Measurements from ENCODE around the gene TMEM163.
A peak's percentile ranks its signal among the peaks of the same experiment; 100 is the strongest.

Gene TMEM163

DNA sequence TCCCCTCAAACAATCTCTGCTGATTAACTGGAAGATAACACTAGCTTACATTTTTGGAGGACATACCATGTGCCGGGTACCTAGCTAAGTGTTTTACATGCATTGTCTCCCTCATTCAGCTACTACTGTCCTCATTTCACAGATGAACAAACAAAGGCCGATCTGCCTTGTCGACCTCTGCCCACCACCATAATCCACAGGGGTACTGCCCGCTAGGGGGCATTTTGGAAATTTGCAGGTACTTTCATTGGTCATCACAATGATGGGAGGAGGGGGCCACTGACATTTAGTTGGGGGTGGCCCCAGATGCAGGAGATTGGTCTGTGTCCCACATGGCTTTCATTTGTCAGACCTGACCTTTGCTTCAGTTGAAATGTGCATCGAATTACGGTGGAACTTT, 3.9 kb upstream of the TMEM163 start:
- DNase-seq (ENCODE audit: low spot score) = no peak

DNA sequence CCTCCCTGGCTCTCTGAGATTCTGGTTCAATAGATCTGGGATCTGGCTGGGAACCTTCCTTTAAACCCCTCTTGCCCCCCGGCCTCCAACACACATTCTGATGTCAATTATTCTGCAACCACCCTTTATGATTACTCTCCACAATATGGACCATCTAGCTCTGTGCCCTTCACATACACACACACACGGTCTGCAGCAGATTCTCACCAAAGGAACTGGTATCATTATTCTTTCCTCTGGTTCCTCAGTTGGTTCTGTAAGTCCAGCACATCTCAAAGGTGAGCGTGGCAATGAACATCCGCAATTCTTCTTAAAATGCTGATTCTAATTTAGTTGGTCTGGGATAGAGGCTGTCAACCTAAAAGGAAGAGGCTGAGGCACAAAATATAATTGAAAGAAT, 2.8 kb upstream of the TMEM163 start:
- no peak for DNase-seq (ENCODE audit: low spot score)

DNA sequence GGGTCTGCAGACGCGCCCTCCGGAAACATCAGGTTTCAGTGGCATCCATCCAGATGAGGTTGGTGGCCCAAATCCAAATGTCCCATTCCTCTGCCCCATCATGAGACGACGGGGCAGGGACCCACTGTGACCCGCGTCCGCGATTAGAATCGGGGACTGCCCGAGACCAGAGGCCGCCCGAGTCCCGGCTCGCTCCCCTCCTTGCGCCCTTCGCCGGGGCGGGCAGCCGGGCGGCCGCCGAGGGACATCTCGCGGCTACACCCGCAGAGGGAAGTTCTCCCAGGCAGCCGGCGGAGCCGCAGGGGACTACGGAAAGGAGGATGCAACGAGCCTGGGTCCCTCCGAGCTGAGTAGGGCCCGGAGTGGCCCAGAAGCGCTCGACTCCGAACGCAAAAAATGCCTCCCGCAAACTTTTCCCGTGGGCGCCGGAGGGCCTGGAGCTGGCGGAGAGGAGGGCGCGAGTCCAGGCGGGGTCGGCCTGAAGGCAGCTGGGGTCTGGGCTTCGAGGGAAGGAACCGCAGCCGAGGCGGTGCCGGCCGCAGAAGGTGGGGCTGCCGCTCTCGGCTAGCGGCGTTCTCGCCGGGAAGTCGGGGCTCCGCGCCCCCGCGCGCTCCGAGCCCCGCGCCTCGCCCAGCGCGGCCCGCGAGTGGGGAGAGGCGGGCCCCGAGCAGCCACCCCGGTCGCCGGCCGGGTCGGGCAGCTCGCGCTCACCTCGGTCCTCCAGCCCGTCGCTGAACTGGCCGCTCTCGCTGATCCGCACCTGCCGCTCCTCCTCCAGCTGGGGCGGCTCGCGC, 580 bp downstream of the TMEM163 start:
- DNase-seq (ENCODE audit: low spot score) = no peak

DNA sequence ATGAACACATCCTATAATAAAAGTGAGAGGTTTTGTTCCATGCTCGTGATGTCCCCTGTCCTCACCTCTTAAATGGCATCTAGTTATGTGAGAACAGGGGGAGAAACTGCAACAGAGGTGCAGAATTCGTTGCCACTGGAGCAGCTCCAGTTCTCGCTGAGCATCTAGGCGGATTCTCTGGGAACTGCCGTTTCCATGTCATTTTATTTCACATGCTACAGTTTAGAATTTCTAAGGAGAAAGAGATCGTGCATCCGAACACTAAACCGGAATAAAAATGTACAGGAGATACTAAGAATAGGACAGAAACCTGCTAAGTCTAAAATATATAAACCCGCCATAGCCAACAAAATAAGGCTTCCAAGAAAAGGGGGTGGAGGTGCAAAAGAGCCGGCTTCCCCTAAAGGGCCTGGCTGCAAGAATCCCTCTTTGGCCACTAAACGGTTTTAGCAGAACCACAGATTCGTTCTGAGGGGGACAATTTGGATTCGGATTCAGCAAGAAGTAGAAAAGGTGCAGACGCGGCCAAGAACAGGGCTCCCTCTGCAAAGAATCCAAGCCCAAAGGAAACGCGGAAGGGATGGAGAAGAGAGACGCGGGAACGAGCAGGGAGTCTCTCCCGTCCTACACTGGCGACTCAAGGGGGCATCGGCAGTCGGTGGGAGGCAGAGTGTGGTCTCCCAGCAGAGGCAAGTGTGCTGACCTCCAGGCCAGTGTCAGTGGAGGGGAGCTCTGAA, 1.3 kb downstream of the TMEM163 start:
- no peak for DNase-seq (ENCODE audit: low spot score)

DNA sequence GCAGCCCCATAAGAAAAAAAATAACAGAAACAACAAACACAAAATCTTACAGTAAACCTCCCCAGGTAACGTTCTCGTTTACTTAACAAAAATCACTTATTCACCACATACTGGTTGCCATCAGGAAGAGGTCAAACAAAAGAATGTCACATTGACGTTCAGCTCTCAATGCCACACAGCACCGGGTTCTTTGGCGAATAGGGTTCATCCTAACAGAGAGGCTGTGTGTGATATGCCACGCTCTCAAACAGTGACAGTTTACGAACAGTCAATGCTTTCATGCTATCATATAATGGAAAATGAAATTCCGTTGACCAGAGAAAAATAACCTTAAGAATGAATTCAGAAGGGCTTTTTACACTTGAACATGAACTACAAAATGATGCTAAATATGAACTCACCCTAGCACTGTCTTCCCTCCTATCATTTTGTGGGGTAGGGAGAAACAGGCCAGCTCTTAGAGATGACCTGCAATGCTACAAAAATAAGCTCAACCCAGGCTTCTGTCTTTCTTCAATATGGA, 2.0 kb downstream of the TMEM163 start:
- DNase-seq (ENCODE audit: low spot score) = no peak

DNA sequence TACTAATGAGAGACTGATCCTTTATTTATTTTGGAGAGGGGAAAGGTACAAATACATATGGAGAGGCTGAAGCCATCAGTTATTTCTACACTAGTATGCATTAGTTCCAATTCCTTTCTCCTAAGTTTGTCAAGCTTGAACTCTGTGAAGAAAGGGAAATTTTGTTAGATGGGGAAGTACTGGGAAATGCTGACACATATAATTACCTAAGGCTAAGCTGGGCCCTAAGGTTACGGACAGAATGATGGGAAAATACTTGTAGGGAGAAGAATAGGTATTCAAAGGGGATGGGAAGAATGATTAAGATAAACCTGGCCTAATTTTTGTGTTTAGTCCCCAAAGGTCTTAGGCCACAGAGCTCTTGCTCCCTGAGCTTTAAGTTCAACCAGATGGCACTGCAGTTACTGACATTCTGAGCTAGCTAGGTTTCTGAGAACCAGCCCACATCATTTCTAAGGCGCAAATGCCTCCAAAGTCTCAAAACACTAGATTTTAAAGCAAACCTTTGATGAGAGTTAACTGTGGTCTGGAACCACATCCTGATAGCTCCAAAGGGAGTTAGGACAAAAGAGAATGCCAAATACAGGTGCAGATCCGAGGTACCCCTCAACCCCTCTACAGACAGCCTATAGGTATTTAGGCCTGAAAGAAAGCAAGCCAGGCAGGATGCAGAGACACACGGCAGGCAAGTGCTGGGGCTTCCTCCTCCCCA, 2.7 kb downstream of the TMEM163 start:
- no peak for DNase-seq (ENCODE audit: low spot score)

DNA sequence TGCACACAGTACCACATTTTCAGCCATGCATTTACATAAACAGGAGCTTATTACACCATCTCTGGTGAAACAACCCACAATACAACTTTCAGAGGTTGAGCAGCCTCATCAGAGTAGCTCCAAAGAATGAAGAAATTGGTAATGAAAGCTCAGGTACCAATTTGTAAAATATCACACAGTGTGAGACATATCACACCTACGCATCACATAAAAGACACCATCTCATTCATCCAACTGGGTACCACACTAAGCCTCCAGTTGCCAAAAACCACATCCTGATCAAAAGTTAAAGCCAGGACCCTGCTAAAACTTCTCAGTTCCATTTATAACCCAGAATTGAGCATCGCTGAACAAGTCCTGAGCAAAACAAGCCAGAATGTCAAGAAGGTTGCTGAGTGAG, 4.6 kb downstream of the TMEM163 start:
- no peak for DNase-seq (ENCODE audit: low spot score)

DNA sequence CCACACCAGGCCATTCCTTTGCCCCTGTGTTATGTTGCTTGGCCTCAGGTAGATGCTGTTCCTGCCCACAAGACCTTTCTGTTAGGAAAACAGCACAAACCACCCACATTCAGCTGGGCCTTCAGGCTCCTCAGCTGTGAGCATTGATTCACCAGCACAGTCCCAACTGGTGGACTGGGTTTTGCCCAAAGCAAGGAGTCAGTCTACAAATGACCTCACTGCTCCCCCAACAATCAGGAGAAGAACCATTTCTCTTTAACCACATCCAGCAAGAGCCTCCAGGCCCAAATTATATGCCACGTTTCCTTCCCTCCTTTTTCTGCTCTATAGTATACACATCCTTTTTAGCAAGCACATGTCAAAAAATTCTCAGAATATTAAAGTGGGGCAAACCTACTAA, 5.2 kb downstream of the TMEM163 start:
- DNase-seq (ENCODE audit: low spot score) = no peak

DNA sequence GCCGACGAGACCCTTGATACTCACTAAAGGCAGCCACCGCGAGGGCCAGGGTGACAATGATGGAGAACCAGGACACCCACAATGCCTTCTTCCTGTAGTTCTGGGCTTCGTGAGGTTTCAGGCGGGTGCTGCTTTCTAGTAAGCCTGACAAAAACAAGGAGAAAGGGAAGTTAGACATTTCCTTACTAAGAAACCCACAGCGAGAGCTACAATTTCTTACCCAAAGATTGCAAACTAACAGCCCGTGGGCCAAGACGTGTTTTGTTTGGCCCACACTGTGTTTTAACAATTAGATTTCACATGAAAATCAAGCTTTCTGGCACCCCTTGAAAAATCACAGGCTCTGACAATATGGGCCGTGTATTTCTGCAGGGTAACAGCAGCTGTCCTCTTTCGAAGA, 5.6 kb downstream of the TMEM163 start:
- DNase-seq (ENCODE audit: low spot score) = peak; percentile 36

DNA sequence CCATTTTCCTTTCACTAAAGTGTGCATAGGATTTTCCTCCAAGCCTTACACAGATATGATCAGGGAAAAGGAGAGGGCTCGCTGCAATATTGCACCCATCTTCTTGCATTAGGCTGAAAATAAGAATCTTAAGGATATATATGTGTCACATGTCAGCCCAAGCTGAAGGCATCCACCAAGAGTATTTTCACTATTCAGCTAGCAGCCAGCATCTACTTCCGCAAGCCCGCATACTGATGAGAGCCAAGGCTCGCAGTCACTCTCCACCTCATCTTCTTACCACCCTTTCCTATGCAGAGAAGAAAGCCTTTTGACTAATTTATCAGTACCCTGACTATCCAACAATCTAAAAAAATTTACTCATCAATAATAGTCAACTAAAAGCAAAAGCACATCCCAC, 6.1 kb downstream of the TMEM163 start:
- no peak for DNase-seq (ENCODE audit: low spot score)

DNA sequence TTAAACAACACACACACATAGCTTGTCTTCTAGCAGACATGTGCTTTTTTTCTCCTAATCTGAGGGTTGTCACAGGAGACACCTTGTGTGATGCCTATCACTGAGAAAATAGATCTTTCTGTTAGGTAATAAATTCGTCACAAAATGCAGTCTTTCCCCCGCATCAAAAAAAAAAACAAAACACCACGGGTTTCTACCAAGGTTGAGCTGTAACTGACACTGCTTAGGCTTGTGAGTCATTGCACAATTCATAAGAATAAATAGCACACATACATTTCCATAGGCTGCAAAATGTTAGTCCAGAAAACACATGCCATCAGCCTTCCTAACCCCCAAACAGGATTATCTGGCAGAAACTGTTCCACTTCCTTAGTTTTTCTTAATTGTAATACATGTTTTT, 6.5 kb downstream of the TMEM163 start:
- DNase-seq (ENCODE audit: low spot score) = no peak

DNA sequence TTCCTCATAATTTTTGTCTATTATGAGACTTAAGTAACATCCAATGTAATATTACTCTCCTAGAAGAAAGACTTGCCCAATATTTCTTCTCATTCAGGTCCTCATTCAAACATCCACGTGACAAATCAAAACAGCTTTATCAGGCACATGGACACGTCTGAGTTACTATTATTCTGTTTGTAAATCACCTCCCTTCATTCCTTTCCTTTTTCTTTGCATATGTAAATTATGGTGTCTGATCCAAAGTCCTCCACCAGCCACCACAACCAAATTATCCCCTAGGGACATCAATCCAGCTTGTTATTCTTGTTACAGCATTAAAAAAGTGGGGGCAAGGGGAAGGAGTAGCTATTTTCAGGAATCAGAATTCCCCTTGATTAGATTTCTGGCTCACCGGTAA, 7.1 kb downstream of the TMEM163 start:
- DNase-seq (ENCODE audit: low spot score) = no peak

DNA sequence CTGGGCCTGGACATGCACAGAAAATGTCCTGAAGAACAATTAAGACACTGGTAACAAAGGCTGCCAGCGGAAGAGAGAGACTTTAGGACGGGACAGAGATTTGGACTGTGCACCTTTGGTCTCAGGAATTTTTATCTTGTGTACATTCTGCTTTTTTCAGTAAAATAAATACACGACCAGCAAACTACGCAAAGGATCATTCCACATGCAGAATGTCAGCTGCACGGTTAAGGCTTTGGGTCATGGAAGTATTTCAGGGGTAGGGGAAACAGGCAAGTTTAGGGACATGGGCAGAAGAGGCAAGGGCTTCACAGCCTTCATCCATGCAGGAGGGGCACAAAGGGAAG, 11.5 kb downstream of the TMEM163 start:
- no peak for DNase-seq (ENCODE audit: low spot score)

DNA sequence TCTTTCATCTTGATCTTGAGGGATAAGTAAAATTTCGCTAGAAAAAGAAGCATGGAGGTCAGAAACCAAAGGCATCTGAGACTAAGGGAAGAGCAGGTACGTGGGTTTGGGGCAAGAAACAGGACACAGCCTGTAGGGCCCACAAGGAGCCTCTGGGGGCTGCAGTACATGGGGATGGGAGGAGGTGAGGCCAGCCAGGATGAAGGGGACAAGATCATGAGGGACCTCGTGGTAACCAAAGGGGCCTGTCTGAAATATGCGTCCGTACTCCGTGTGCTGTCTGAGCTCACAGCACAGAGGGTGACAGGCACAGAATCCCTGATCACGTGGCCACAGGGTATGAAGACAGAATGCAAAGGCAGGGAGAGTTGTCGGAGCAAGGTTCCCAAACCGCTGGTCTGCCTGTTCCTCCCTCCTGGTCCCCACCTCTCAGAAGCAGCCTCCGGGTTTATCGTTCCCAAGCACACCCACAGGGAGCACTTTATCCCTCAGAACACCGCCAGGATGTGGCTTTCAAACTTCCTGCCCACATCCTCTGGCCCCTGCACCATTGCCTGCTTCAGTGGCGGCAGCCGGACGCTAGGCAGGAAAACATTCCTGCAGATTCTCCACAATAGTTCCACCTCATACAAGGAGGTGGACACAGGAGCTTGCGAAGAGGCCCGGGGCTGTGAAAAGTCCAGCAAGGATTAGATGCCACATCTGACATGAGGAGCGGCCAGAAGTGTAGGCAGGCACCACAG, 12.0 kb downstream of the TMEM163 start:
- peak; percentile 49 for DNase-seq (ENCODE audit: low spot score)

DNA sequence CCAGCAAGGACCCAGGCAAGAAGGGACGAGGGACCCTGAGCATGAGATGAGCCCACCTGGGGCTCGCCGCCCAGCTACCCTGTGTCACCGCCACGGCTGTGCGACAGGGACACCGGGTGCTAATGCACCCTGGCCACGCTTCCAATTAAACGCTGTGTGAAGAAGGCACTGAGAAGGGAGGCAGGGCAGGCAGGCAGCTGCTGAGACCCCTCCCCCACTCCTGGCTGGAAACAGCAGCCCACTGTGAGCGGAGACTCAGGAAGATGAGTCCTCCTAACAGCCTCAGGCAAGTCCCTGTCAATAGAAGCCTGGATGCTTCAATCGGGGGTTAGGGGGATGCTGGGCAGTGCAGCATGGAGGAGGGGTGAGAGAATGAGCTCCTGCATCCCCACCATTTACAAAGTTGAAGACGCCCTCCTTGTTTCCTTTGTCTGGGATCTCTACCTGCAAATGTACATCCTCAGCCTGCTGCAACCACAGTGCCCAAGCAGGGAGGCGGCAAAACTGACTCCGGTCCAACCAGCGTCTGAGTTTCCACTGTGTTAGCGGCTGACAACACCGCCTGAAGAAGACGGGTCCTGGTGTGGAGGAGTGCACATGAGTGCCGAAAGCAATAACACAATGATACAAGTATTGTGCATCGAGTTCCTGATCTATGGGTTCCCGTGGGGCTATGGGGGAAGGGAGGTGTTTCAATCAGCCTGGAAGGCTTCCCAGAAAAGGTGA, 12.8 kb downstream of the TMEM163 start:
- DNase-seq (ENCODE audit: low spot score) = no peak

DNA sequence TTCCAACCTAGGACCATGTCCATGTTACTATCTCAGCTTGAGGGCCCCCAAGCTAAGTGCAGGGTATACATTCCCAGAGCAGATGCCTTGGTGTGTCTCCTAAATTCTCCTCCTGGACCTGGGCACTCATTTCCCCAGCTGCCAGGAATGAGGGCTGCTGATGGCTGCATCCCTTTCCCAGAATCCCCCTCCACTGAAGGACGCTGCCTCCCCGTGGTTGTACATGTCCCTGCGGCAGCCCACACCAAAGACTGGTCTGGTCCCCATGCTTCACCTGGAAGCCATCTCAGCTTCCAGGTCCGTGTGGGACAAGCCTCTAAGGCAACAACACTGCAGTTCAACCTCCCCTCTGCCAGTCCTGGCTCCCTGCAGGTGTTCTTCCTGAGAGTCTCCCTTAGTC, 14.6 kb downstream of the TMEM163 start:
- DNase-seq (ENCODE audit: low spot score) = no peak

DNA sequence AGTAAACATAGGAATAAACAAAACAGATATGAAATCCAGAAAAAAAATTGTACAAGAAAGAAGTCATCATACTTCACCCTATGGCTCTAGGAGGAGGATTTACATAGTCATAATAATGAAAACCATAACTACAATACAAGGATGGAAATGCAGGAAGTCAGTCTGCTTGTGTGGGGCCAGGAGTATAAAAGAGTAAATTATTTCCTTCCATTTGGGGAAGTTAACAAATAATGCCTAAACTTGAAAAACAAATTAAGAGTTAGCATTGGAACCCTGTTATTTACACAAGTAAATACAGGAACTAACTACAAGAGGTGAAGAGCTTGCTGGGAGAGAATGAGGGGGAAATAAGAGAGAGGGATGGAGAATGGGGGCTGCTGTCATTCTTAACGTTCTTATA, 15.4 kb downstream of the TMEM163 start:
- DNase-seq (ENCODE audit: low spot score) = no peak

DNA sequence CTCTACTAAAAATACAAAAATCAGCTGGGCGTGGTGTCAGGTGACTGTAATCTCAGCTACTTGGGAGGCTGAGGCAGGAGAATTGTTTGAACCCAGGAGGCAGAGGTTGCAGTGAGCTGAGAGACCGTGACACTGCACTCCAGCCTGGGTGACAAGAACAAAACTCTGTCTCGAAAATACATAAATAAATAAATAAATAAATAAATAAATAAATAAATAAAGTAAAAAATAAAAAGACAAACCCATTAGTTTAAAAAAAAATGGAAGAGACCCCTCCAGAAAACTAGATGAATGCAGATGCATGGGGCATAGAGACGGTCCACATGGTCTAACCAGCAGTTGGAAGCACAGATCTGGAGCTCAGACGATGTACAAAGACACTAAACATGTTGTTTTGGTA, 18.1 kb downstream of the TMEM163 start:
- DNase-seq (ENCODE audit: low spot score) = no peak

DNA sequence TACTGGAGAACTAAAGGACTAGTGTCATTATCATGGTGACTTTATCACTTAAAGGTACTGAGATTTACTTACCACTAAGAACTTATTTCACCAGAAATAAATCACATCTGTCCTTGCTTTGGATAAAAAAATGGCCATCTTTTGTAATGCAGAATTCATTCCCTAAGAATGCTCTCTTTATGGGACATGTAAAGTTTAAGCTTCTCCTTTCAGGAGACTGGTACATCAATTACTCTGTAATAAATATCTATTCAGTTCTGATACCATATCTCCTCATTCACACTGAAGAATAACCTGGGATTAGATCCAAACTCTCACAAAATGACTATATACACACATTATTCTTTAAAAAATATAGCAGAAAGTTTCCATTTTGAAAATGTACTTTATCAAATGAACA, 24.4 kb downstream of the TMEM163 start:
- DNase-seq (ENCODE audit: low spot score) = no peak

DNA sequence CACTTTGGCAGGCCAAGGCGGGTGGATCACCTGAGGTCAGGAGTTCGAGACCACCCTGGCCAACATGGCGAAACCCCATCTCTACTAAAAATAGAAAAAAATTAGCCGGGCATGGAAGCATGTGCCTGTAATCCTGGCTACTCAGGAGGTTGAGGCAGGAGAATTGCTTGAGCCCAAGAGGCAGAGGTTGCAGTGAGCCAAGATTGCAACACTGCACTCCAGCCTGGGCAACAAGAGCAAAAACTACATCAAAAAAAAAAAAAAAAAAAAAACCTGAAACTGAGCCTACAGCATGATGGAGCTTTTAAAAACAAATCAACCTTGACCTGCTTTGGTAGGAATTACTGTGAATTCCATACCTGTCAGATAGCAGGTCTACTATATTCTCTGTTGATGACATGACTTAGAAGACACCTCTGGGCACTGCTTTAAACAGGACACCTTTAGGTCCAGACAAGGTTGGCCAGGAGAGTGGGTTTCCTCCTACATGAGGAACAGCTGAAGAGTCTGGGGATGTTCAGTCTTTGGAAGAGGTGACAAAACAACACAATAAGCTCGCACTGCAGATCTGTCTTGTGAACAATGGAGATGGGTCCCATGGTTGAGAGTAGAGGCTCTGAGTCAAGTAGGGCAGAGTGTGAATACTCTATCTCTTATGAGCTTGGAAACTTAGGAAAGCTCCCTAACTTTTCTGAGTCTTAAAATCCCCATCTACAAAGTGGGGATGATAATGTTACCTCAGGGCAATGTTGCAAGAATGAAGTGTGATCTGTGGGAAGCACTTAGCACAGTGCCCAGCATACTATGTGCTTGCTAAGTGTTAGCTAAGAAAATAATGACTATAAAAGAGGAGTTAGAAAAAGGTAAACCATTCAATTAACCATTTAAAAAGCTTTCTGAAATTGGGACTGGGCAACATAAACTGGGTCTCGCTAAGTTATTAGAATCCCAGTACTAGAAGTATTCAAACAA, 25.2 kb downstream of the TMEM163 start:
- DNase-seq (ENCODE audit: low spot score) = no peak

All from Ammon's horn (tissue), 1 donor.